Measurements from ENCODE around the gene OR2M5. TPM values are rescaled to one million over a fixed set of nuclear protein-coding genes. Genes with fewer than 3 reads are reported as not detected.

OR2M5 gene
- total and polyA plus RNA-seq, 2 donors (not counting 1 experiment from before 2014, with no cell fraction given) = not detected

DNA sequence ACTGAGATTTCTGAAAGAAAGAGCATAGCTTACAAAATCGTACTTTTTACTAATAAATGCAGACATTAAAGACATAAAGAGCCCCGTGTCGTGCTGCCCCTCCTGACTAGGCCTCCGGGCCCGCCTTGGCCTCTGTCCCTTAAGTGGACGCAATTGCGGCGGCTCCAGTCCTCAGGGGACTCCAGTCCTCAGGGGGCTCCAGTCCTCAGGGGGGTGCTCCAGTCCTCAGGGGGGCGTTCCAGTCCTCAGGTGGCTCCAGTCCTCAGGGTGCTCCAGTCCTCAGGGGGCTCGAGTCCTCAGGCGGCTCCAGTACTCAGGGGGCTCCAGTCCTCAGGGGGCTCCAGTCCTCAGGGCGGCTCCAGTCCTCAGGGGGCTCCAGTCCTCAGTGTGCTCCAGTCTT, 19.1 kb downstream of the OR2M5 start:
- H3K27ac ChIP-seq (ENCODE audit: insufficient read depth, low read length) = no peak overlapping the region
- no peaks in the 10 kb centered on the region for H3K4me1 ChIP-seq (ENCODE audit: control insufficient read depth, extremely low read depth, insufficient read depth, low read length)
- H3K79me2 ChIP-seq (ENCODE audit: control insufficient read depth, insufficient read depth, low read length) = no peaks in the 10 kb centered on the region
- no peaks in the 10 kb centered on the region for H3K27me3 ChIP-seq (ENCODE audit: control insufficient read depth, insufficient read depth, low read length)
- no peak overlapping the region for H3K9ac ChIP-seq (ENCODE audit: insufficient read depth, low read length)
- DNase-seq (ENCODE audit: low read depth in 2 of 2) = no peak
- no peak for TF ChIP-seq EZH2 (IDR thresholded peaks at IDR 0.05; ENCODE audit: low read length, missing control alignments)
- TF ChIP-seq, protein P1, sequence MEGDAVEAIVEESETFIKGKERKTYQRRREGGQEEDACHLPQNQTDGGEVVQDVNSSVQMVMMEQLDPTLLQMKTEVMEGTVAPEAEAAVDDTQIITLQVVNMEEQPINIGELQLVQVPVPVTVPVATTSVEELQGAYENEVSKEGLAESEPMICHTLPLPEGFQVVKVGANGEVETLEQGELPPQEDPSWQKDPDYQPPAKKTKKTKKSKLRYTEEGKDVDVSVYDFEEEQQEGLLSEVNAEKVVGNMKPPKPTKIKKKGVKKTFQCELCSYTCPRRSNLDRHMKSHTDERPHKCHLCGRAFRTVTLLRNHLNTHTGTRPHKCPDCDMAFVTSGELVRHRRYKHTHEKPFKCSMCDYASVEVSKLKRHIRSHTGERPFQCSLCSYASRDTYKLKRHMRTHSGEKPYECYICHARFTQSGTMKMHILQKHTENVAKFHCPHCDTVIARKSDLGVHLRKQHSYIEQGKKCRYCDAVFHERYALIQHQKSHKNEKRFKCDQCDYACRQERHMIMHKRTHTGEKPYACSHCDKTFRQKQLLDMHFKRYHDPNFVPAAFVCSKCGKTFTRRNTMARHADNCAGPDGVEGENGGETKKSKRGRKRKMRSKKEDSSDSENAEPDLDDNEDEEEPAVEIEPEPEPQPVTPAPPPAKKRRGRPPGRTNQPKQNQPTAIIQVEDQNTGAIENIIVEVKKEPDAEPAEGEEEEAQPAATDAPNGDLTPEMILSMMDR (conservative IDR thresholded peaks at IDR 0.05 in 1 of 2, IDR thresholded peaks at IDR 0.05 in 1 of 2; ENCODE audit: low read depth in 1 of 2, low read length in 2 of 2) = no peak
- H3K4me3 ChIP-seq (replicated peaks in 1 of 4; ENCODE audit: control extremely low read depth in 1 of 4, insufficient read depth in 1 of 4, low read depth in 3 of 4, low read length in 4 of 4) = no peak overlapping the region
- H4K20me1 ChIP-seq (ENCODE audit: control insufficient read depth, extremely low read depth, insufficient read depth, low read length) = no peaks in the 10 kb centered on the region
- no peak overlapping the region for H3K4me2 ChIP-seq (ENCODE audit: extremely low read depth, insufficient read depth, low read length)
- no peak overlapping the region for H2AFZ ChIP-seq (ENCODE audit: low read length)
- H3K9me3 ChIP-seq (ENCODE audit: control insufficient read depth, insufficient read depth, low read depth, low read length) = no peaks in the 10 kb centered on the region
- H3K36me3 ChIP-seq (ENCODE audit: control insufficient read depth, insufficient read depth, low read length) = no peaks in the 10 kb centered on the region

DNA sequence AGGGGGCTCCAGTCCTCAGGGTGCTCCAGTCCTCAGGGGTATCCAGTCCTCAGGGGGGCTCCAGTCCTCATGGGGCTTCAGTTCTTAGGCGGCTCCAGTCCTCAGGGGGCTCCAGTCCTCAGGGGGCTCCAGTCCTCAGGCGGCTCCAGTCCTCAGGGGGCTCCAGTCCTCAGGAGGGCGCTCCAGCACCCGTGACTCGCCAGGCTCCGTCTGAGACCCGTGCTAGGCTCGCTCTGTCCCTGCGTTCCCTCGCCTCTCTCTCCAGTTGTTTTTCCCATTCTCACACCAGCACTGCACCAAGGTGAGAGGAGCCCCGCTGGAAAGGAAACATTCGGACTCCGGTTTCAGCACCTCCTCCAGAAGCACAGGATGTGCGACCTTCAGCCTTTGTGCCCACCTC, 20.2 kb downstream of the OR2M5 start:
- DNase-seq (ENCODE audit: low read depth in 2 of 2) = no peak
- no peak for TF ChIP-seq EZH2 (IDR thresholded peaks at IDR 0.05; ENCODE audit: low read length, missing control alignments)
- TF ChIP-seq, protein P1 (conservative IDR thresholded peaks at IDR 0.05 in 1 of 2, IDR thresholded peaks at IDR 0.05 in 1 of 2; ENCODE audit: low read depth in 1 of 2, low read length in 2 of 2) = no peak
- Histone ChIP-seq H3K27me3 (ENCODE audit: control insufficient read depth, insufficient read depth, low read length) (no peaks in the 10 kb centered on the region), H3K27ac (ENCODE audit: insufficient read depth, low read length) (no peak overlapping the region), H3K4me1 (ENCODE audit: control insufficient read depth, extremely low read depth, insufficient read depth, low read length) (no peaks in the 10 kb centered on the region), H3K4me2 (ENCODE audit: extremely low read depth, insufficient read depth, low read length) (no peak overlapping the region), H2AFZ (ENCODE audit: low read length) (no peak overlapping the region), H3K36me3 (ENCODE audit: control insufficient read depth, insufficient read depth, low read length) (no peaks in the 10 kb centered on the region), H4K20me1 (ENCODE audit: control insufficient read depth, extremely low read depth, insufficient read depth, low read length) (no peaks in the 10 kb centered on the region), H3K9me3 (ENCODE audit: control insufficient read depth, insufficient read depth, low read depth, low read length) (no peaks in the 10 kb centered on the region), H3K4me3 (replicated peaks in 1 of 4; ENCODE audit: control extremely low read depth in 1 of 4, insufficient read depth in 1 of 4, low read depth in 3 of 4, low read length in 4 of 4) (no peak overlapping the region), H3K9ac (ENCODE audit: insufficient read depth, low read length) (no peak overlapping the region), H3K79me2 (ENCODE audit: control insufficient read depth, insufficient read depth, low read length) (no peaks in the 10 kb centered on the region)

DNA sequence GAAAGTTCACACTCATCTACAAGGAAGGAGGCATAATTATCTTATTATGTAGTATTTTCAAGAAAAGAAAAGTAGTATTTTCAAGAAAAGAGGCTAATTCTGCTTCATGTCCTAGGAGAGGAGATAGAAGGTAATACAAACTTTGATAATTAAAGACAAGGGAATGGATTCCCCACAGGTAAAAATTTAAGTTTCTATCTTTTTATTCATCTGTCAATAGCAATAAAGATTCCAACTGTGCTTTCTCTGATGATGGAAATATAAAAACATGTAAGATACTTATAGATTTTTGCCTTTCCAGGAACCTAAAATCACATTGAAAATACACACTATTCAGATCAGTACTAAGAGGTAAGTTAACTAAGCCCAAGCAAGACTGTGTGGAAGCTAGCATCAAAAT, 29.6 kb downstream of the OR2M5 start, which contains the start of gene OR2M2:
Gene OR2M2, plus strand, starts transcription at position 301 of the 400 bp plus-strand sequence. CDS start 5,165 bp downstream, outside the sequence.
- Histone ChIP-seq H3K4me1 (ENCODE audit: control insufficient read depth, extremely low read depth, insufficient read depth, low read length) (no peaks in the 10 kb centered on the region), H3K79me2 (ENCODE audit: control insufficient read depth, insufficient read depth, low read length) (no peaks in the 10 kb centered on the region), H3K4me3 (replicated peaks in 1 of 4; ENCODE audit: control extremely low read depth in 1 of 4, insufficient read depth in 1 of 4, low read depth in 3 of 4, low read length in 4 of 4) (no peak within 1 kb of the TSS), H3K36me3 (ENCODE audit: control insufficient read depth, insufficient read depth, low read length) (no peaks in the 10 kb centered on the region), H3K27me3 (ENCODE audit: control insufficient read depth, insufficient read depth, low read length) (no peaks in the 10 kb centered on the region), H3K4me2 (ENCODE audit: extremely low read depth, insufficient read depth, low read length) (no peak within 1 kb of the TSS), H2AFZ (ENCODE audit: low read length) (no peak within 1 kb of the TSS), H3K9ac (ENCODE audit: insufficient read depth, low read length) (no peak within 1 kb of the TSS), H4K20me1 (ENCODE audit: control insufficient read depth, extremely low read depth, insufficient read depth, low read length) (no peaks in the 10 kb centered on the region), H3K27ac (ENCODE audit: insufficient read depth, low read length) (no peak within 1 kb of the TSS), H3K9me3 (ENCODE audit: control insufficient read depth, insufficient read depth, low read depth, low read length) (no peaks in the 10 kb centered on the region)
- DNase-seq (ENCODE audit: low read depth in 2 of 2) = no peak
- TF ChIP-seq, protein P1 (conservative IDR thresholded peaks at IDR 0.05 in 1 of 2, IDR thresholded peaks at IDR 0.05 in 1 of 2; ENCODE audit: low read depth in 1 of 2, low read length in 2 of 2) = no peak

Data from fibroblast of lung (primary cell).